Activated CD8-positive, alpha-beta memory T cell treated with anti-CD3 and anti-CD28 coated beads for 48 hours (primary cell): Measurements from ENCODE around the gene ALAS1.
"Not testable (repeated sequence)": the region's sequence is repeated elsewhere in the genome, so short reads cannot be mapped to it uniquely, and the experiment has no call there.

Source experiments
- DNase-seq, 3 experiments: peaks; one replicate each; pipeline ENCODE4 v3.0.0-alpha.2; 2020; ENCODE audit warnings: low read depth in 2 of 3, low spot score in 2 of 3

The ALAS1 gene

DNA sequence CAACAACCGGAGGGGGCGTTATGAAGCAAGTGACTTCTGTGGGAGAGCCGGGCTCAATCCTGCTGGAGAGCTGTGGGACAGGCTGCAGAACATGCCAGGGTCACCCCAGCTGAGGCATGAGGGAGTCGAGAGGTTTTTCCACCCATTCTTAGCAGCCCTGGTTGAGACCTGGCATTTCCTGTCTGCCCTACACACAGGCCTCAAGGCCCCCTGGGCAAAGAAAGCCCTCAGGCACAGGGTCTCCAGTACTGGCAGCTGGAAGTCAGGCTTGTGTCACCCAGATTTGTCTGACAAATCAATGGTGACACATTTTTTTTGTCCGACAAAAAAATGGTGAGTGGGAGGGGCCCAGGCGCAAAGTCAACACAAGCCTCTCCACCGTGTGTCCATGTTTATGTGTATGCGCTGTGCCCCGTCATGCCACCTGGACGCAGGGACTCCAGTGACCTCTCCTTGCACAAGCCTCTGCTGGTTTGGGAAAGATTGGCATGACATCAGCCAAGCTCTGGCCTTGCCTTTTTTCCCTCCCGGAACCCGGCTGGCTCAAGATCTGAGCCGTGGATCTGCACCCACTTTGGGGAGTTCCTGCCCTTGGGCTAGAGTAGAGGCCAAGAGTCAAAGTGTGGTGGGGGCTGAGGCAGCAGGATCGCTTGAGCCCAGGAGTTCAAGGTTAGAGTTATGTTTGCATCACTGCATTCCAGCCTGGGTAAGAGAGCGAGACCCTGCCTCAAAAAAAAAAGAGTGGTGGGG, 20.8 kb upstream of the ALAS1 start:
- DNase-seq, result no peak

- DNase-seq, result no peak
Observed at GRCh38 chr3:52177701-52178042, 20.3 kb upstream of the ALAS1 start.

- DNase-seq, result not testable (repeated sequence)
Observed at GRCh38 chr3:52178126-52178525, 19.8 kb upstream of the ALAS1 start.

GRCh38 chr3:52178537-52178936, 19.4 kb upstream of the ALAS1 start:
- no peak for DNase-seq

GRCh38 chr3:52181543-52181942, 16.4 kb upstream of the ALAS1 start:
- DNase-seq, result no peak

DNA sequence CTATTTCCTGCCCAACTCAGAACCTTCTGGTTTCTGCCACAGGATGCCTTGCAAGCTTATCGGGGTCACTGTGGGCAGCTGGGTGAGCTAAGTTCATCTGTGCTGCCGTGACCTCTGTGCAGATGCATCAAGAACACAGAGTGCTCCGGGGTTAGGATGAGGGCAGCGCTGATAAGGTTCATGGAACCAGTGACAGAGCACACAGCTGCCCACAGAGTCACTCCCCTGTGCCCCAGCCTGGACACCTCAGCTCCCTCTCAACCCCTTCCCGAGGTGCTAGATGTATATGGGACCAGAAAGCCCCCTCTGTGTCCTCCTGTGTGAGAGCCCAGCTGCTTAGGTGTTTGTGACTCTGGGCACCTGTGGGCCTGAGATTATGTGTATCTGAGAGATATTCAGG, 15.8 kb upstream of the ALAS1 start:
- DNase-seq, result no peak

DNA sequence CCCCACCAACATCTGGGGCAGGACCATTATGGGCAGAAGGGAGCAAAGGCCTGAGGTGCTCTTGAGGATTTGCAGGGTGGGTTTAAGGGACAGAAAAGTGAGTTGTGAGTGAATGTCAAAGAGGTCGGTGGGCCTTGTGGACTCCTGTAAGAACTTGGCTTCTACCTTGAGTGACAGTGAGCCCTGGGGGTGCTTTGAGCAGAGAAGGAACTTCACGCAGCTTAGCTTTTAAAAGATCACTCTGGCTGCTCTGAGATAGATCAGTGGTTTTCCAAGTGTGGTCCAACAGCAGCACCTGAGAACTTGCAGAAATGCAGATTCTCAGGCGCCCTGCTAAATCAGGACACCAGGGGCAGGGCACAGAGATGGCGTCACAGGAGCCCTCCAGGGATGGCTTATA, 15.3 kb upstream of the ALAS1 start:
- DNase-seq, result no peak

DNA sequence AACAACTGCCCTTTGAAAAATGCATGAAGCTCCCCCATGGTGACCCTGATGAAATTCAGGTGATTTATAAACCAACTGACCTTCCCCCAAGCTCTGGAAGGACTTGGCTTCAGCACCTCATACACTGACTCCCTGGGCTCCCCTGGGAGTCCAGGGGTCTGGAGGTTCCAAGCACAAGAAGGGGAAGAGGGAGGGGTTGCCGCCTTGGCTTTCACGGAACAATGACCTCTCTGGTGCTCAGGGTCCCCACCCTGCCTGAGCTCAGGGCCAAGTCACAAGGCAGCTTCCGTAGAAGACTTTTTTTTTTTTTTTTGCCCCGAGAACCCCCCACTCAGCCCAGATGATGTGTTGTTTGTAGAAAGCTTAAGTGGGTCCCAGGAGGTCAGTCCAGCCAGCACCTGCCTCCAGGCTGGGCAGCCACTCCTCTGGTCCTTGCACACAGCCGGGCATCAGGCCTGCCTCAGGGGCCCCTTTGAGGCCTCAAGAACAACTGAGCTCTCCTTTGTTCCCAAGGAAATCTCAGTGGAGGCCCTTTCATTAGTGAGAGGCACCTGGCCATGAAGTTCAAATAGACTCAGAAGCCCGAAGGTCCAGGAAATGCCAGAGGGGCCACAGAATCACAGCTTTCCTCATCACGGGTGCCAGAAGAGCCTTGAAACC, 14.0 kb upstream of the ALAS1 start:
- no peak for DNase-seq

DNA sequence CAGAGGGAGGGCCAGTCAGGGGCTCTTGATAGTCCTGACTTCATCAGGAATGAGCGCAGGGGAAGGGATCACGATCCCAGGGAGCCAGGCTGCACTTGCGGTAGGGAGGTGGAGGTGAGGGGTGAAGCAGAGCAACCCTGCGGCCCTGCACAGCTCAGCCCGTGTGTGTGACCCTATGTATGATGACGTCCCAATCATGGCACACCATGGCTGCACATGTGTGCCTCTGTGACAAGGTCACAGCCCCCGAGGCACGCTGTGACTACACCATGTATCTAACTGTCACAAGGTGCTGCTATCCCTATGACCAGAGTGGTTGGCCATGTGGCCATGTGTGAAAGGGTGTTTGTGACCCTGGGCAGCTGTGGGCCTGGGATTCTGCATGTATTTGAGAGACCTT, 13.3 kb upstream of the ALAS1 start:
- DNase-seq, result no peak

- no peak for DNase-seq
Observed at GRCh38 chr3:52185311-52185710, 12.6 kb upstream of the ALAS1 start.

- DNase-seq, result no peak
Observed at GRCh38 chr3:52185837-52186236, 12.1 kb upstream of the ALAS1 start.

DNA sequence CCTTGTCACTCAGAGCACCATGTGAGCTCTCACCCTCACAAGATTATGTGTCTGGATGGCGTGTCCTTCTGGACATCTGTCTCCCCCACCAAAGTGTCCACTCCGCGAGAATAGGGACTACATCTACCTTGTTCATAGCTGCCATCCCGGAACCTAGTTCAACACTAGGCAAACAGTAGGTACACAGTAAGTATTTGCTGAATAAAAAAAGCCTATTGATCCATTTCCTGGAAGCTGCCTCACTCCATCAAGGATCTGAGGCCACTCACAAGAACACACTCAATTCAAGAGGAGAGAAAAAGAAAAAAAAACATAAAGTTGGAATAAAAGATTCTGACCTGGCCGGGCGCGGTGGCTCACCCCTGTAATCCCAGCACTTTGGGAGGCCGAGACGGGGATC, 11.2 kb upstream of the ALAS1 start:
- DNase-seq, result no peak

DNA sequence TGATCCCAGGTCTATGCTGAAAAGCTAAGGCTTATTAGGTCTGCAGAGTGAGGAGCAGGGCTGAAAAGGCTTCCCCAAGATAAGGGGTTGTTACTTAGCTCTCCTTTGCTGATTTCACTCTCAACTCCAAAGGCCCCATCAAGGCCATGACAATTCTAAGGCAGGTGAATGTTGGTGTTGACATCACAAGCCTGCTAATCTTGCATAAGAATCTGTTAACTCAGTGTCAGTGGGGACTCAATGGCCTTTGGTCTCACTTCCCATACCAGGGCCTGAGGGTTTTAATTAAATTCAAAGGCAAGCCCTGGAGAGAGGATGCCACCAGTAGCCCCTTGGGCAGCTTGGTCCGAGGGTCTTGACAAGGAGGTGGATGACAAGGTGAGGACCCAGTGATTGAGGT, 9.4 kb upstream of the ALAS1 start:
- DNase-seq, result no peak

DNA sequence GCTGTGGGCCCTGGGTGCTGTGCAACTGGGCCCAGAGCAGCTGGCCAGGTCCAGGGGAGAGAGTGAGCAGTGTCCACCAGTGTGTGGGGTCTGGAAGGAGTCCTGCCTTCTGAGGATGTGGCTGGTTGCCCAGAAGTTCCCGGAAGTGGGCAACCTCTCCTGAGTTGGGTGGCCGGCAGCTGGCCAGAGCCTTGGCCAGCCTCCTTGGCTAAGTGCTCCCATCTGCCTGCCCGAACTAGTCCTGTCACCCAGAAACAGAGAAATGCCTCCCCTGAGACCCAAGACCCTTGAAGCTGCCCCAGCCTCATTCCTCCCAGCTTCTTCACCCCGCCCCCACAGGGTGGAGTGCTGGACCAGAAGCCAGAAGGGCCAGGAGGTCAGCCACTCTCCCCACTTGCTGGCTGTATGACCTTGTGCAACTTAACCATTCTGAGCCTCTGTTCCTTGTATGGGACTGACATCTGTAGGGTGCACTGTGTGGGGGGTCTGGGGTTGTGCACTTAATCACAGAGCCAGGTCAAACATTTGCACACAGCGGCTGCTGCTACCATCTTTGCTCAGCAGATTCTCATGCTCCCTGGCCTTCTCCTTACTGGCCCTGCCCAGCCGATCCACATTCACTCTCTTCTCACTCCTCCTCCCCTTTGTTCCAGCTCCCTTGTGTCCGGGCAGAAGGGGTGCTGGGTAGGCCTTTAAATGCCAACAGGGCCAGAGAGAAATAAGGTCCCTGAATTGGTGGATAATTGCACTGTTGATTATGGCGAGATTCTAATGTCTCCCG, 7.5 kb upstream of the ALAS1 start:
- DNase-seq, result no peak

- no peak for DNase-seq
Observed at GRCh38 chr3:52191663-52192062, 6.3 kb upstream of the ALAS1 start.

GRCh38 chr3:52193065-52193464, 4.9 kb upstream of the ALAS1 start:
- DNase-seq, result no peak

DNA sequence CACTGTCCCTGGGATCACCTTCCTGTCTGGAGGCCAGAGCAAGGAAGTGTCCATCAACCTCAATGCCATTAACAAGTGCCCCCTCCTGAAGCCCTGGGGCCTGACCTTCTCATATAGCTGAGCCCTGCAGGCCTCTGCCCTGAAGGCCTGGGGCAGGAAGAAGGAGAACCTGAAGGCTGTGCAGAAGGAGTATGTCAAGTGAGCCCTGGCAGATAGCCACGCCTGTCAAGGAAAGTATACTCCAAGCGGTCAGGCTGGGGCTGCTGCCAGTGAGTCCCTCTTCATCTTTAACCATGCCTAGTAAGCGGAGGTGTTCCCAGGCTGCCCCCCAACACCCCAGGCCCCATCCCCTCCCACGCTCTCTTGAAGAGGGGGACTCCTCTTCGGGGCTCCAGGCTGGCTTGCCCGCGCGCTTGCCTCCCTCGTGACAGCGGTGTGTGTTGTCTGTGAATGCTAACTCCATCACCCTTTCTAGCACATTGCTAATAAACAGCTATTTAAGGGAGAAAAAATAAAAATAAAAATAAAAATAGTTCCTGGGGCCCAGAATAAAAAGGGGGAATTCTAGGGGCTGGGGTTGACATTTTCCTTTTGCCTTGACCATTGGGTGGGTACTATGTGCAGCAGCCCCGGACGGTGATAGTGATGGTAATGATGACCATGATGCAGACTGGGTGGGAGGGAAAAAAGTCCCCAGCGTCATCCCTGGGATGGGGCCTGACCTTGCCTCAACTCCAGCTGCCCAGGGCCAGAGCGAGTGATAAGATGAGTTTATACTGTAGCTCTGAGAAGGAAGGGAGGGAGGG, 3.3 kb upstream of the ALAS1 start:
- DNase-seq, result no peak

GRCh38 chr3:52195291-52195597, 2.7 kb upstream of the ALAS1 start:
- DNase-seq, result no peak

- no peak for DNase-seq
Observed at GRCh38 chr3:52195823-52196331, 2.1 kb upstream of the ALAS1 start.

- DNase-seq, result no peak
Observed at GRCh38 chr3:52196977-52197376, 983 bp upstream of the ALAS1 start.

GRCh38 chr3:52197499-52197841, 490 bp upstream of the ALAS1 start:
- DNase-seq, result no peak
